ENCODE measurements around the gene UBE2Z.

The UBE2Z gene

DNA sequence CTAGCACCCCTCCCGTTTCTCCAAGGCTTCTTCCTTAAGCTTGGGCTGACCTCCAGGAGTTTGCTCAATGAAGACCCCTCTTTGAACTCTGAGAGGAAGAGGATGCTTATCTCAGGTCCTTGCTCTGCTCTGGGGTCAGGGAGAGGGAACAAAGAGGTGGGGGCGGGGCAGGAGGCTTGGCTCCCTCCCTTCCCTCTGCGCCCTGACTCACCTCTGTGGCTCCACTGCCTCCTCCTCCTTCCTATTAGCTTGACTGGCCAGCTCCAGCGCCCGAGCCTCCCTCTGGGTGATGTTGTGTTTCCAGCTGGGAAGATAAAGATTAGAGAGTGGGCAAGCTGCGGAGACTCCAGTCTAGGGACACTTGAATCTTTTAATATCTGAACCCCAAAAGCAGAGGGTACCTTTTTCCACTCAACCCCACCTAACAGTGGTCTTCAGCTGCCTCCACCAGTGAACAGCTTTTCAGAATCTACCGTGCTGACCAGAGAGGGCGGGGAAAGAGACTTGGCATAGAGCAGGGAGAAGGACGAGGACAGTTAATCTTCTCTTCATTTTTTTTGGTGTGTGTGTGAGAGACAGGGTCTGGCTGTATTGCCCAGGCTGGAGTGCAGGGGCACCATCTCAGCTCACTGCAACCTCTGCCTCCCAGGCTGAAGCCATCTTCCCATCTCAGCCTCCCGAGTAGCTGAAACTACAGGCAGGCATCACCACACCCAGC is 53.5 kb downstream of the UBE2Z start:
- DNase-seq: no peak

DNA sequence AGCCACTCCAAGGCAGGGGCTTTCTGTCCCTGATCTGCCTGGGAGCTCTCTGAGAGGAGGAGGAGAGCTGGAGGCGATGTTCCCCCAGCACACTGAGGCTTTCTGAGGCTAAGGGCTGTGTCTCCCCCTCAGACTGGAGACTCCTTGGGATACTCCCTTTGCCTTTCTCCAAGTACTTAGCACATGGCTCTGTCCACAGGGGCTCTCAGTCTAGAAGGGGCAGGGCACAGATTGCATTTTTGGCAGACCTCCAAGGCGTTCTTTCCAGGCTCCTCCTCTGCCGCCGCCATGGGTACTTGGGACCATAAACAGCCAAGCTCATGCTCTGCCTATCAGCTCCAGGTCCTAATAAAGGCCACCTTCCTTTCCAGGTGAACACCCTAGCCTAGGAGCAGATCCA is 62.0 kb downstream of the UBE2Z start:
- peak; percentile 37 for DNase-seq

DNA sequence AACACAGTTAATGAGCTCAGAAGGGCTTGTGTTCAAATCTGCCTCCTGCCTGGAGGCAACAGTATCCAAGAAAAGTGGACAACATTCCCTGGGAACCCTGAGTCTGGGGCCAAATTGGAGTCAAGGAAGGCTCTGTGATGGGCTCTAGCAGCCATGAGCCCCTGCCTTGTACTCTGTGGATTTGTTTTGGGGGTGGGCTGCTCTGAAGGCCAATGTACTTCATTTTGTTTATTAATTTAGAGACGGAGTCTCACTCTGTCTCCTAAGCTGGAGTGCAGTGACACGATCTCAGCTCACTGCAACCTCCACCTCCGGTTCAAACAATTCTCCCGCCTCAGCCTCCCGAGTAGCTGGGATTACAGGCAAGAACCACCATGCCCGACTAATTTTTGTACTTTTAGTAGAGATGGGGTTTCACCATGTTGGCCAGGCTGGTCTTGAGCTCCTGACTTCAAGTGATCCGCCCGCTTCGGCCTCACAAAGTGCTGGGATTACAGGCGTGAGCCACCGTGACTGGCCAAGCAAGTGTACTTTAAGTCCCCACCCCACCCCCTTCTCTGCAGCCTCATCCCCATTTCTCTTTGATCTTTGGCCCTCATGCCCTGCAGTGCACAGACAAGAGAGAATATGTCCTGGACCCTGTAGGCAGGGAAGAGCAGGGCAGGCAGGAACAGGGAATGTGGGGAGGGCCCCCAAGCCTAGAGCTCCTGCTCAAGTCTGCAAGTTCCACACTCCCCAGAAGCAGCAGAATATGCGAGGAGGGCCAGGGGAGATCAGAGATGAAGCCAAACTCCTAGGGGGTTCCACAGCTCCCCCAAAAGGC is 62.9 kb downstream of the UBE2Z start:
- no peak for DNase-seq

- no peak for DNase-seq
These were observed 64.5 kb downstream of the UBE2Z start for GRCh38 chr17:48972749-48973097.

- DNase-seq: no peak
These were observed 65.6 kb downstream of the UBE2Z start for GRCh38 chr17:48973806-48974205.
